ENCODE results near the gene SUPT5H.

DNA sequence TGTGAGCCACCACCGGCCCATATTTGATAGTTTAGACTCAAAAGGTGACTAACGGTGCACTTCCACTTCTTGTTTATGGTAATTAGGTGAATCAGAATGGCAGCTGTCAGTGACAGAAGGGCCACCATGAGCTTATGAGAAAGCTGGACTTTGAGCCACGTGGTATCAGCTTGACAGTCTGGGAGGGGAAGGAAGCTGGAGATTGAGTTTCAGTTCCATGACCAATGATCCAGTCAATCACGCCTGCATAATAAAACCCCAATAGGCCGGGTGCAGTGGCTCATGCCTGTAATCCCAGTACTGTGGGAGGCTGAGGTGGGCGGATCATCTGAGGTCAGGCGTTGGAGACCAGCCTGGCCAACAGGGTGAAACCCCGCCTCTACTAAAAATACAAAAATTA lies 79.1 kb downstream of the SUPT5H start:
- no peak for TF ChIP-seq POLR2A (IDR thresholded peaks at IDR 0.05; ENCODE audit: low read depth, low read length)
- TF ChIP-seq, protein P1, sequence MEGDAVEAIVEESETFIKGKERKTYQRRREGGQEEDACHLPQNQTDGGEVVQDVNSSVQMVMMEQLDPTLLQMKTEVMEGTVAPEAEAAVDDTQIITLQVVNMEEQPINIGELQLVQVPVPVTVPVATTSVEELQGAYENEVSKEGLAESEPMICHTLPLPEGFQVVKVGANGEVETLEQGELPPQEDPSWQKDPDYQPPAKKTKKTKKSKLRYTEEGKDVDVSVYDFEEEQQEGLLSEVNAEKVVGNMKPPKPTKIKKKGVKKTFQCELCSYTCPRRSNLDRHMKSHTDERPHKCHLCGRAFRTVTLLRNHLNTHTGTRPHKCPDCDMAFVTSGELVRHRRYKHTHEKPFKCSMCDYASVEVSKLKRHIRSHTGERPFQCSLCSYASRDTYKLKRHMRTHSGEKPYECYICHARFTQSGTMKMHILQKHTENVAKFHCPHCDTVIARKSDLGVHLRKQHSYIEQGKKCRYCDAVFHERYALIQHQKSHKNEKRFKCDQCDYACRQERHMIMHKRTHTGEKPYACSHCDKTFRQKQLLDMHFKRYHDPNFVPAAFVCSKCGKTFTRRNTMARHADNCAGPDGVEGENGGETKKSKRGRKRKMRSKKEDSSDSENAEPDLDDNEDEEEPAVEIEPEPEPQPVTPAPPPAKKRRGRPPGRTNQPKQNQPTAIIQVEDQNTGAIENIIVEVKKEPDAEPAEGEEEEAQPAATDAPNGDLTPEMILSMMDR (conservative IDR thresholded peaks at IDR 0.05; ENCODE audit: low read depth, low read length): no peak
- no peak for TF ChIP-seq RAD21 (IDR thresholded peaks at IDR 0.05; ENCODE audit: low read length)
- TF ChIP-seq RFX5 (IDR thresholded peaks at IDR 0.05; ENCODE audit: low read depth, low read length): no peak
- TF ChIP-seq SMC3 (IDR thresholded peaks at IDR 0.05; ENCODE audit: low read depth, low read length): no peak
- TF ChIP-seq, protein P2, sequence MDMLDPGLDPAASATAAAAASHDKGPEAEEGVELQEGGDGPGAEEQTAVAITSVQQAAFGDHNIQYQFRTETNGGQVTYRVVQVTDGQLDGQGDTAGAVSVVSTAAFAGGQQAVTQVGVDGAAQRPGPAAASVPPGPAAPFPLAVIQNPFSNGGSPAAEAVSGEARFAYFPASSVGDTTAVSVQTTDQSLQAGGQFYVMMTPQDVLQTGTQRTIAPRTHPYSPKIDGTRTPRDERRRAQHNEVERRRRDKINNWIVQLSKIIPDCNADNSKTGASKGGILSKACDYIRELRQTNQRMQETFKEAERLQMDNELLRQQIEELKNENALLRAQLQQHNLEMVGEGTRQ (IDR thresholded peaks at IDR 0.05; ENCODE audit: low read depth, low read length): no peak
- TF ChIP-seq MXI1 (IDR thresholded peaks at IDR 0.05; ENCODE audit: borderline replicate concordance, low read depth, low read length): no peak
- TF ChIP-seq CEBPB (IDR thresholded peaks at IDR 0.05; ENCODE audit: low read depth, low read length): no peak
- TF ChIP-seq RCOR1 (IDR thresholded peaks at IDR 0.05; ENCODE audit: insufficient replicate concordance, low read length): no peak
- no peak for TF ChIP-seq NFE2L2 (IDR thresholded peaks at IDR 0.05; ENCODE audit: low read depth, low read length)
- TF ChIP-seq BHLHE40 (IDR thresholded peaks at IDR 0.05; ENCODE audit: low read depth, low read length): no peak
- TF ChIP-seq MAZ (IDR thresholded peaks at IDR 0.05; ENCODE audit: borderline replicate concordance, low read depth, low read length): no peak
